Body of pancreas (tissue), 4 donors: ENCODE data around the gene AVPR1B.

Source experiments
- CTCF ChIP-seq, 7 experiments: fragments of 450-650 bp in 4 of 7; fragments of 200-600 bp in 3 of 7; sonication (generic) in 3 of 7; IDR thresholded peaks; one replicate each; pipeline ENCODE4 v1.5.1; 2016 to 2019; ENCODE audit warnings: antibody characterized with exemption in 7 of 7
- POLR2A ChIP-seq, 3 donors: fragments of 450-650 bp; IDR thresholded peaks; one replicate each; pipeline ENCODE4 v1.6.1; 2016; ENCODE audit warnings: antibody characterized with exemption in 3 of 3, mild to moderate bottlenecking in 2 of 3

GRCh38 chr1:206111271-206111927 lies 5.8 kb downstream of the AVPR1B start:
- TF ChIP-seq CTCF (IDR thresholded peaks at IDR 0.05) (no peak), POLR2A (IDR thresholded peaks at IDR 0.05) (no peak)
